Measurements from ENCODE around the gene PCDHGB6. TPM values are rescaled to one million over a fixed set of nuclear protein-coding genes. Genes with fewer than 3 reads are reported as not detected.

Gene PCDHGB6
- total and polyA plus RNA-seq, 2 donors (not counting 3 experiments of a cell fraction or from before 2014, with no cell fraction given) = 2.3 to 4.8 TPM

- DNase-seq (ENCODE audit: low read depth, low spot score) (no peak), FAIRE-seq (peak; percentile 26)
- Histone ChIP-seq H3K9ac (replicated peaks; ENCODE audit: extremely low read depth, insufficient read depth, low read length) (no peak within 1 kb of the TSS), H2AFZ (ENCODE audit: low read depth, low read length) (no peak within 1 kb of the TSS), H3K4me2 (ENCODE audit: insufficient read depth, low read length) (no peak within 1 kb of the TSS), H3K27ac (ENCODE audit: insufficient read depth, low read depth, low read length) (no peak within 1 kb of the TSS), H3K79me2 (ENCODE audit: control insufficient read depth, insufficient read depth, low read length) (no peaks in the 10 kb centered on the region), H3K4me3 (replicated peaks in 1 of 3; ENCODE audit: insufficient read depth in 1 of 3, low read depth in 1 of 3, low read length in 3 of 3) (no peak within 1 kb of the TSS), H3K4me1 (ENCODE audit: control insufficient read depth, extremely low read depth, insufficient read depth, low read length) (no peaks in the 10 kb centered on the region), H3K9me1 (replicated peaks; ENCODE audit: control insufficient read depth, extremely low read depth, insufficient read depth, low read length) (no peaks in the 10 kb centered on the region), H3K36me3 (ENCODE audit: control insufficient read depth in 2 of 2, extremely low read depth in 1 of 2, insufficient read depth in 2 of 2, low read length in 2 of 2) (no peaks in the 10 kb centered on the region), H3K27me3 (ENCODE audit: control insufficient read depth in 2 of 2, insufficient read depth in 2 of 2, low read length in 2 of 2) (peaks cover 28 to 76% of the 10 kb centered on the region in 2 experiments), H4K20me1 (replicated peaks; ENCODE audit: control insufficient read depth, extremely low read depth, insufficient read depth, low read length) (no peaks in the 10 kb centered on the region), H3K9me3 (replicated peaks; ENCODE audit: control insufficient read depth, insufficient read depth, low read length) (peaks cover 2% of the 10 kb centered on the region)
- ChIA-PET CTCF (interaction anchor here (0.8 to 3.7 kb wide), 5 partner anchors 19 to 171 kb away, joined by 3 to 16 read pairs (median 4); partner anchors contain the start of genes PCDHGA10, PCDHGA3 and PCDHGA6), POLR2A (no interaction called here)
- dilution Hi-C loops (cut with MboI; ENCODE audit: extremely low pct_ligation_motif_present, low sequenced_read_pairs) = no loop called here
- intact Hi-C loops (cut with micrococcal nuclease) = no loop called here
- TF ChIP-seq CTCF (IDR thresholded peaks at IDR 0.05; ENCODE audit: extremely low read depth in 1 of 2, insufficient read depth in 1 of 2, low read depth in 1 of 2, low read length in 2 of 2) (peak in 1 of 2 donors; percentile 18), JUN (IDR thresholded peaks at IDR 0.05; ENCODE audit: borderline replicate concordance, insufficient read depth, insufficient read length, low read depth) (no peak)
- BruUV-seq (replicated peaks) = no TSS peak
These were observed 15.2 kb upstream of the PCDHGB6 start, which contains the start of gene PCDHGA8 for GRCh38 chr5:141392429-141393198. Gene PCDHGA8 (plus strand): TSS chr5:141392633. CDS start chr5:141392814, 181 bp downstream.

DNA sequence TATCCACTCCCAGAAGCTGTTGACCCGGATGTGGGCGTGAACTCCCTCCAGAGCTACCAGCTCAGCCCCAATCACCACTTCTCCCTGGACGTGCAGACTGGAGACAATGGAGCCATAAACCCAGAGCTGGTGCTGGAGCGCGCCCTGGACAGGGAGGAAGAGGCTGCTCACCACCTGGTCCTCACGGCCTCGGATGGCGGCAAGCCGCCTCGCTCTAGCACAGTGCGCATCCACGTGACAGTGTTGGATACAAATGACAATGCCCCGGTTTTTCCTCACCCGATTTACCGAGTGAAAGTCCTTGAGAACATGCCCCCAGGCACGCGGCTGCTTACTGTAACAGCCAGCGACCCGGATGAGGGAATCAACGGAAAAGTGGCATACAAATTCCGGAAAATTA is 14.6 kb upstream of the PCDHGB6 start:
- H4K20me1 ChIP-seq (replicated peaks; ENCODE audit: control insufficient read depth, extremely low read depth, insufficient read depth, low read length) = no peaks in the 10 kb centered on the region
- no peak overlapping the region for H3K4me2 ChIP-seq (ENCODE audit: insufficient read depth, low read length)
- no peaks in the 10 kb centered on the region for H3K36me3 ChIP-seq (ENCODE audit: control insufficient read depth in 2 of 2, extremely low read depth in 1 of 2, insufficient read depth in 2 of 2, low read length in 2 of 2)
- no peak overlapping the region for H3K27ac ChIP-seq (ENCODE audit: insufficient read depth, low read depth, low read length)
- intact Hi-C loops (cut with micrococcal nuclease) = no loop called here
- H3K9ac ChIP-seq (replicated peaks; ENCODE audit: extremely low read depth, insufficient read depth, low read length) = no peak overlapping the region
- H3K4me3 ChIP-seq (replicated peaks in 1 of 3; ENCODE audit: insufficient read depth in 1 of 3, low read depth in 1 of 3, low read length in 3 of 3) = no peak overlapping the region
- TF ChIP-seq, protein P1, sequence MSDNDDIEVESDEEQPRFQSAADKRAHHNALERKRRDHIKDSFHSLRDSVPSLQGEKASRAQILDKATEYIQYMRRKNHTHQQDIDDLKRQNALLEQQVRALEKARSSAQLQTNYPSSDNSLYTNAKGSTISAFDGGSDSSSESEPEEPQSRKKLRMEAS (IDR thresholded peaks at IDR 0.05; ENCODE audit: insufficient read depth, insufficient read length) = no peak
- TF ChIP-seq JUN (IDR thresholded peaks at IDR 0.05; ENCODE audit: borderline replicate concordance, insufficient read depth, insufficient read length, low read depth) (no peak), POLR2AphosphoS5 (IDR thresholded peaks at IDR 0.05; ENCODE audit: insufficient read depth, low read depth, low read length) (no peak), POLR2A (IDR thresholded peaks at IDR 0.05; ENCODE audit: low read depth, low read length) (no peak), GATA2 (IDR thresholded peaks at IDR 0.05; ENCODE audit: insufficient read depth, insufficient read length, low read depth, low read length) (no peak), CTCF (IDR thresholded peaks at IDR 0.05; ENCODE audit: extremely low read depth in 1 of 2, insufficient read depth in 1 of 2, low read depth in 1 of 2, low read length in 2 of 2) (no peak), EZH2 (IDR thresholded peaks at IDR 0.05; ENCODE audit: borderline replicate concordance, low read depth, low read length, severe bottlenecking) (no peak), FOS (IDR thresholded peaks at IDR 0.05; ENCODE audit: borderline replicate concordance, insufficient read depth, low read length) (no peak), MYC (IDR thresholded peaks at IDR 0.05; ENCODE audit: low read depth, low read length) (no peak)
- peaks cover 29 to 75% of the 10 kb centered on the region in 2 experiments for H3K27me3 ChIP-seq (ENCODE audit: control insufficient read depth in 2 of 2, insufficient read depth in 2 of 2, low read length in 2 of 2)
- H3K9me3 ChIP-seq (replicated peaks; ENCODE audit: control insufficient read depth, insufficient read depth, low read length) = peaks cover 2% of the 10 kb centered on the region
- no peak overlapping the region for H2AFZ ChIP-seq (ENCODE audit: low read depth, low read length)
- FAIRE-seq (no peak), DNase-seq (ENCODE audit: low read depth, low spot score) (no peak)
- no peaks in the 10 kb centered on the region for H3K9me1 ChIP-seq (replicated peaks; ENCODE audit: control insufficient read depth, extremely low read depth, insufficient read depth, low read length)
- no peaks in the 10 kb centered on the region for H3K79me2 ChIP-seq (ENCODE audit: control insufficient read depth, insufficient read depth, low read length)
- no peaks in the 10 kb centered on the region for H3K4me1 ChIP-seq (ENCODE audit: control insufficient read depth, extremely low read depth, insufficient read depth, low read length)
- no TSS peak for BruUV-seq (replicated peaks)
- dilution Hi-C loops (cut with MboI; ENCODE audit: extremely low pct_ligation_motif_present, low sequenced_read_pairs) = no loop called here
- CTCF ChIA-PET = interaction anchor here (0.8 to 3.7 kb wide), 4 partner anchors 20 to 171 kb away, joined by 3 to 16 read pairs (median 6); partner anchors contain the start of genes PCDHGA10 and PCDHGA3
- POLR2A ChIA-PET = no interaction called here
